GM23338 (cell line): Measurements from ENCODE around the gene MINDY3. TPM values are rescaled to one million over a fixed set of nuclear protein-coding genes. Genes with fewer than 3 reads are reported as not detected.

Experiments used
- ATAC-seq: fragments of 200-7000 bp; cut with Tn5 transposase; 3 replicates; pipeline ENCODE4 v1.9.1; 2020
- DNase-seq: peaks from one replicate; pipeline ENCODE4 v3.0.0-alpha.2; 2015; ENCODE audit warnings: low spot score
- H2AFZ ChIP-seq: fragments of 200-600 bp; sonication (generic); 2 replicates; pipeline ENCODE4 v1.8.0; 2016; ENCODE audit warnings: antibody characterized with exemption, mild to moderate bottlenecking, moderate library complexity
- H3F3A ChIP-seq: fragments of 200-600 bp; sonication (generic); replicated peaks from 2 replicates; pipeline ENCODE4 v1.8.0; 2017; ENCODE audit warnings: antibody characterized with exemption, mixed run types, low read depth
- H3K27ac ChIP-seq: fragments of 200-600 bp; sonication (generic); 2 replicates; pipeline ENCODE4 v1.6.1; 2016; ENCODE audit warnings: low read depth
- H3K27me3 ChIP-seq: fragments of 200-600 bp; sonication (generic); 2 replicates; pipeline ENCODE4 v1.8.0; 2016; ENCODE audit warnings: mild to moderate bottlenecking, mixed run types, moderate library complexity; ENCODE audit not compliant: insufficient read depth
- H3K36me3 ChIP-seq: fragments of 200-600 bp; sonication (generic); 2 replicates; pipeline ENCODE4 v1.8.0; 2016; ENCODE audit warnings: mild to moderate bottlenecking; ENCODE audit not compliant: insufficient read depth
- H3K4me1 ChIP-seq: fragments of 200-600 bp; sonication (generic); 2 replicates; pipeline ENCODE4 v1.8.0; 2016; ENCODE audit warnings: mild to moderate bottlenecking, moderate library complexity; ENCODE audit not compliant: insufficient read depth
- H3K4me2 ChIP-seq: fragments of 200-600 bp; sonication (generic); 2 replicates; pipeline ENCODE4 v1.7.1; 2017; ENCODE audit warnings: mixed run types
- H3K4me3 ChIP-seq: fragments of 200-600 bp; sonication (generic); 2 replicates; pipeline ENCODE4 v1.6.1; 2016; ENCODE audit warnings: mixed run types
- H3K79me2 ChIP-seq: fragments of 200-600 bp; sonication (generic); replicated peaks from 2 replicates; pipeline ENCODE4 v1.8.0; 2017; ENCODE audit warnings: mild to moderate bottlenecking; ENCODE audit not compliant: insufficient read depth
- H3K9me2 ChIP-seq: fragments of 200-600 bp; sonication (generic); 2 replicates; pipeline ENCODE4 v1.8.0; 2017; ENCODE audit not compliant: insufficient read depth
- H4K20me1 ChIP-seq: fragments of 200-600 bp; sonication (generic); replicated peaks from 2 replicates; pipeline ENCODE4 v1.8.0; 2017; ENCODE audit warnings: mild to moderate bottlenecking; ENCODE audit not compliant: insufficient read depth
- H3K27ac Mint-ChIP-seq: 2 replicates; pipeline ENCODE4 v1.8.0; 2020; ENCODE audit warnings: inconsistent platforms, mild to moderate bottlenecking, moderate library complexity, mixed read lengths
- H3K27me3 Mint-ChIP-seq: 3 replicates; pipeline ENCODE4 v1.8.0; 2022; ENCODE audit warnings: low read depth, mild to moderate bottlenecking, moderate library complexity, mixed read lengths, inconsistent platforms; ENCODE audit not compliant: insufficient read depth, poor library complexity
- H3K36me3 Mint-ChIP-seq: 3 replicates; pipeline ENCODE4 v1.8.0; 2021; ENCODE audit warnings: low read depth, mild to moderate bottlenecking, inconsistent platforms, moderate library complexity, mixed read lengths
- H3K4me1 Mint-ChIP-seq: 3 replicates; pipeline ENCODE4 v1.8.0; 2020; ENCODE audit warnings: mild to moderate bottlenecking, inconsistent platforms, mixed read lengths
- H3K4me3 Mint-ChIP-seq: 3 replicates; pipeline ENCODE4 v1.8.0; 2021; ENCODE audit warnings: moderate library complexity, mild to moderate bottlenecking, inconsistent platforms, mixed read lengths
- H3K9me3 Mint-ChIP-seq: 3 replicates; pipeline ENCODE4 v1.8.0; 2020; ENCODE audit warnings: moderate library complexity, mild to moderate bottlenecking, inconsistent platforms, mixed read lengths
- CREB1 ChIP-seq: fragments of 250-450 bp; sonication (Bioruptor Pico); IDR thresholded peaks from 2 replicates; pipeline ENCODE4 v1.5.0; 2020; ENCODE audit warnings: low read depth, mild to moderate bottlenecking, moderate library complexity
- ETS1 ChIP-seq: IDR thresholded peaks from 2 replicates; pipeline ENCODE4 v1.6.1; 2016; ENCODE audit warnings: antibody characterized with exemption
- EZH2 ChIP-seq: fragments of 200-600 bp; sonication (generic); IDR thresholded peaks from one replicate; pipeline ENCODE4 v1.8.0; 2017; ENCODE audit warnings: antibody characterized with exemption, mild to moderate bottlenecking, low read depth; ENCODE audit not compliant: unreplicated experiment
- EZH2phosphoT487 ChIP-seq: fragments of 200-600 bp; sonication (generic); IDR thresholded peaks from one replicate; pipeline ENCODE4 v1.8.1; 2018; ENCODE audit warnings: antibody characterized with exemption; ENCODE audit not compliant: unreplicated experiment
- JUNB ChIP-seq: IDR thresholded peaks from one replicate; pipeline ENCODE4 v1.6.1; 2016; ENCODE audit warnings: antibody characterized with exemption; ENCODE audit not compliant: unreplicated experiment
- NANOG ChIP-seq: IDR thresholded peaks from 2 replicates; pipeline ENCODE4 v1.6.1; 2016; ENCODE audit warnings: antibody characterized with exemption, borderline replicate concordance
- POLR2AphosphoS5 ChIP-seq: IDR thresholded peaks from 2 replicates; pipeline ENCODE4 v1.6.1; 2016; ENCODE audit warnings: antibody characterized with exemption, low read depth
- STAT1 ChIP-seq: IDR thresholded peaks from one replicate; pipeline ENCODE4 v1.6.1; 2016; ENCODE audit warnings: antibody characterized with exemption; ENCODE audit not compliant: unreplicated experiment
- ZNF114 ChIP-seq: fragments of 250-450 bp; sonication (Bioruptor Pico); IDR thresholded peaks from 2 replicates; pipeline ENCODE4 v1.5.0; 2020; ENCODE audit warnings: mild to moderate bottlenecking, moderate library complexity
- ZNF331 ChIP-seq: fragments of 250-450 bp; sonication (Bioruptor Pico); IDR thresholded peaks from 2 replicates; pipeline ENCODE4 v1.5.0; 2020; ENCODE audit warnings: low read depth, mild to moderate bottlenecking, moderate library complexity
- ZNF462 ChIP-seq: fragments of 250-450 bp; sonication (Bioruptor Pico); IDR thresholded peaks from 2 replicates; pipeline ENCODE4 v1.5.0; 2020; ENCODE audit warnings: mild to moderate bottlenecking, moderate library complexity
- polyA plus RNA-seq: library from polyadenylated mRNA; unstranded; fragments of >200 nt; fragmentation: Nextera tagmentation; extraction: Ambion mirVana; gene quantifications from 2 replicates; pipeline ENCODE4 v1.2.1, GENCODE V29; 2016
- total RNA-seq: library from RNA; depleted of rRNA; stranded (reverse); fragments of >200 nt; shearing (Covaris generic); gene quantifications from 2 replicates; pipeline ENCODE4 v1.2.3, GENCODE V29; 2014
- TF ChIP-seq, protein P1 (sequence below), 2 experiments: fragments of 200-600 bp in 1 of 2; sonication (generic) in 1 of 2; conservative IDR thresholded peaks; 2 replicates each; pipeline versions ENCODE4 v1.5.1 to v1.6.1; 2016 to 2017; ENCODE audit warnings: antibody characterized with exemption in 2 of 2, low read depth in 2 of 2, mild to moderate bottlenecking in 2 of 2, moderate library complexity in 1 of 2
- TF ChIP-seq, protein P2 (sequence below): IDR thresholded peaks from one replicate; pipeline ENCODE4 v1.6.1; 2018; ENCODE audit warnings: antibody characterized with exemption; ENCODE audit not compliant: unreplicated experiment

The MINDY3 gene
- total and polyA plus RNA-seq, 2 experiments from 2014 or later = 10.2 to 13.6 TPM

DNA sequence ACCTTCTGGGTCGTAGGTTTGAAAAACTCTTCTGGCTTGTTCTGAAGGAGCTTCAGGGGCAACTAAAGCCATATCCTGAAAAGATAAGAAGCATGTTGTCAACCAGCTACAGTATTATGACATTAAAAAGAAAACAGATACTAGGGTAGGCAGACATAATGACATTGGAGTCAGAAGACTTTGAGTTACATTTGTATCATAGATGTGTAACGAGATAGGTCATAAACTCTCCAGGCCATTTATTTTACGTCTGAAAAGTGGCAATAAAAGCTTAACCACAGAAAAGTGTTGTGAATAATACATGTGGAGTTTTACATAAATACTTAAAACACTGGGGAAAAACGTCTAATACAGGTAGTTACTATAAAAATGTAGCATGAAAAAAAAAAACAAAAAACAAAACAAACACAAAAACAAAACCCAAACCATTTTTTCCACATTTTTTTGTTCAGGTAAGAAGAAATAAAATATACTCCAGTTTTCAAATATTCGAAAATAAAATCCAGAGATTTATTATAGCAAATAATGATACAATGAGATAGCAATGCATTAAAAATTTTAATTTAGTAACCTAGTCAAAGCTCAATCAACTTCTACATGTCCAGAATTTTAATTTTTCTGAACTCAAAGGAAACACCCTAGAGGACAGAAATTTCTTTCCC is 64.1 kb downstream of the MINDY3 start:
- Histone ChIP-seq H3K79me2 (no peaks in the 10 kb centered on the region), H3K9me2 (no peaks in the 10 kb centered on the region), H3F3A (no peaks in the 10 kb centered on the region), H4K20me1 (no peaks in the 10 kb centered on the region), H3K4me2 (no peak overlapping the region), H3K27me3 (no peaks in the 10 kb centered on the region), H2AFZ (no peak overlapping the region), H3K4me1 (no peaks in the 10 kb centered on the region), H3K36me3 (no peaks in the 10 kb centered on the region), H3K27ac (no peak overlapping the region), H3K4me3 (no peak overlapping the region)
- no peaks in the 10 kb centered on the region for H3K9me3 Mint-ChIP-seq
- no peaks in the 10 kb centered on the region for H3K36me3 Mint-ChIP-seq
- DNase-seq (no peak), ATAC-seq (no peak)
- peaks cover 3% of the 10 kb centered on the region for H3K27me3 Mint-ChIP-seq
- no peak overlapping the region for H3K27ac Mint-ChIP-seq
- no peak overlapping the region for H3K4me3 Mint-ChIP-seq
- no peaks in the 10 kb centered on the region for H3K4me1 Mint-ChIP-seq
- TF ChIP-seq ZNF331 (CRISPR knock-in tag) (no peak), POLR2AphosphoS5 (no peak), ETS1 (no peak), JUNB (no peak), EZH2phosphoT487 (no peak), CREB1 (CRISPR knock-in tag) (no peak), STAT1 (no peak), ZNF462 (CRISPR knock-in tag) (no peak), EZH2 (no peak), ZNF114 (no peak), NANOG (no peak)
- TF ChIP-seq, protein P1, sequence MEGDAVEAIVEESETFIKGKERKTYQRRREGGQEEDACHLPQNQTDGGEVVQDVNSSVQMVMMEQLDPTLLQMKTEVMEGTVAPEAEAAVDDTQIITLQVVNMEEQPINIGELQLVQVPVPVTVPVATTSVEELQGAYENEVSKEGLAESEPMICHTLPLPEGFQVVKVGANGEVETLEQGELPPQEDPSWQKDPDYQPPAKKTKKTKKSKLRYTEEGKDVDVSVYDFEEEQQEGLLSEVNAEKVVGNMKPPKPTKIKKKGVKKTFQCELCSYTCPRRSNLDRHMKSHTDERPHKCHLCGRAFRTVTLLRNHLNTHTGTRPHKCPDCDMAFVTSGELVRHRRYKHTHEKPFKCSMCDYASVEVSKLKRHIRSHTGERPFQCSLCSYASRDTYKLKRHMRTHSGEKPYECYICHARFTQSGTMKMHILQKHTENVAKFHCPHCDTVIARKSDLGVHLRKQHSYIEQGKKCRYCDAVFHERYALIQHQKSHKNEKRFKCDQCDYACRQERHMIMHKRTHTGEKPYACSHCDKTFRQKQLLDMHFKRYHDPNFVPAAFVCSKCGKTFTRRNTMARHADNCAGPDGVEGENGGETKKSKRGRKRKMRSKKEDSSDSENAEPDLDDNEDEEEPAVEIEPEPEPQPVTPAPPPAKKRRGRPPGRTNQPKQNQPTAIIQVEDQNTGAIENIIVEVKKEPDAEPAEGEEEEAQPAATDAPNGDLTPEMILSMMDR (conservative IDR thresholded peaks at IDR 0.05; ENCODE audit: low read depth in 2 of 2) = no peak
- TF ChIP-seq, protein P2, sequence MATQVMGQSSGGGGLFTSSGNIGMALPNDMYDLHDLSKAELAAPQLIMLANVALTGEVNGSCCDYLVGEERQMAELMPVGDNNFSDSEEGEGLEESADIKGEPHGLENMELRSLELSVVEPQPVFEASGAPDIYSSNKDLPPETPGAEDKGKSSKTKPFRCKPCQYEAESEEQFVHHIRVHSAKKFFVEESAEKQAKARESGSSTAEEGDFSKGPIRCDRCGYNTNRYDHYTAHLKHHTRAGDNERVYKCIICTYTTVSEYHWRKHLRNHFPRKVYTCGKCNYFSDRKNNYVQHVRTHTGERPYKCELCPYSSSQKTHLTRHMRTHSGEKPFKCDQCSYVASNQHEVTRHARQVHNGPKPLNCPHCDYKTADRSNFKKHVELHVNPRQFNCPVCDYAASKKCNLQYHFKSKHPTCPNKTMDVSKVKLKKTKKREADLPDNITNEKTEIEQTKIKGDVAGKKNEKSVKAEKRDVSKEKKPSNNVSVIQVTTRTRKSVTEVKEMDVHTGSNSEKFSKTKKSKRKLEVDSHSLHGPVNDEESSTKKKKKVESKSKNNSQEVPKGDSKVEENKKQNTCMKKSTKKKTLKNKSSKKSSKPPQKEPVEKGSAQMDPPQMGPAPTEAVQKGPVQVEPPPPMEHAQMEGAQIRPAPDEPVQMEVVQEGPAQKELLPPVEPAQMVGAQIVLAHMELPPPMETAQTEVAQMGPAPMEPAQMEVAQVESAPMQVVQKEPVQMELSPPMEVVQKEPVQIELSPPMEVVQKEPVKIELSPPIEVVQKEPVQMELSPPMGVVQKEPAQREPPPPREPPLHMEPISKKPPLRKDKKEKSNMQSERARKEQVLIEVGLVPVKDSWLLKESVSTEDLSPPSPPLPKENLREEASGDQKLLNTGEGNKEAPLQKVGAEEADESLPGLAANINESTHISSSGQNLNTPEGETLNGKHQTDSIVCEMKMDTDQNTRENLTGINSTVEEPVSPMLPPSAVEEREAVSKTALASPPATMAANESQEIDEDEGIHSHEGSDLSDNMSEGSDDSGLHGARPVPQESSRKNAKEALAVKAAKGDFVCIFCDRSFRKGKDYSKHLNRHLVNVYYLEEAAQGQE = no peak
